ENCODE results near the gene MYOM3. TPM values are rescaled to one million over a fixed set of nuclear protein-coding genes. Genes with fewer than 3 reads are reported as not detected.
"Not testable (repeated sequence)": the region's sequence is repeated elsewhere in the genome, so short reads cannot be mapped to it uniquely, and the experiment has no call there.

The MYOM3 gene
- total RNA-seq, 2 donors from 2014 or later = 4.1 to 4.2 TPM

GRCh38 chr1:24058671-24059455 is 53.1 kb downstream of the MYOM3 start:
- ATAC-seq = no peak
- DNase-seq = no peak
- intact Hi-C loops (cut with DNase I, micrococcal nuclease) = no loop called here

DNA sequence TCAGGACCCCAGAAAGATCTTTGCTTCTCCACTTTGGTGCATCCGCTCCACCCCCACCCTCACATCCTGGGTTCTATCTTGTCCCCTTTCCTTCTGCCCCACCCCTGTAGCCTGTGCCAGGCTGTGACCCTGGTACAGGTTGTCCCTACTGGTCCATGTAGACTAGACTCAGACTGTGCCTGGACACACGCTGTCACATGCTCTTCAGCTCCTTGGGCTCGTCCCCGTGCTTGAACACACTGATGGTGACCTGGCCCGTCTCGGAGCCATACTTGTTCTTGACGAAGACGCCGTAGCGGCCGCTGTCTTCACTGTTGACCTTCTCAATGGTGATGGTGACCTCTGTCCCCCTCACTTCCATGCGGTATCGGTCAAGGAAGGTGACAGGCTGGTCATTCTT is 54.8 kb downstream of the MYOM3 start:
- ATAC-seq = no peak
- intact Hi-C loops (cut with DNase I, micrococcal nuclease) = no loop called here
- no peak for DNase-seq

- intact Hi-C loops (cut with DNase I, micrococcal nuclease) = no loop called here
- ATAC-seq (no peak), DNase-seq (no peak)
These were observed 56.3 kb downstream of the MYOM3 start for GRCh38 chr1:24055681-24056080.

DNA sequence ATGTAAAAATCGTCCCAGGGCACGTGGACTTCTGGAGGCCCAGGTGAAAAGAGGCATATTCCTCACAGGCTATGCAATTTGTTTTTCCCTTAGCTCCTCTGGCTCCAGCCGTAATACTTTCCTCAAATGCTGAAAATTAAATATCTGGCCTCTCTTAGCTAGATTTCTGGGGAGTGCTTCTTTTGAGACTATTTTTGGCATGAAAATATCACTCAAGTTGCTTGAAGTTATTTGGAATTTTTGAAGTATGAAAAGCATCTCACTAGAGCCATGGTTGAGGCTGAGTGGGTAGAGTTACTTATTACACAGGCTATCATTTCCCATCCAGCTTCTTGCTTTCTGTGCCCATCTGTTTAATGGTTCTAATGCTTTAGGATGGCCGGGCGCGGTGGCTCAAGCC is 59.7 kb downstream of the MYOM3 start:
- ATAC-seq = no peak
- intact Hi-C loops (cut with DNase I, micrococcal nuclease) = no loop called here

DNA sequence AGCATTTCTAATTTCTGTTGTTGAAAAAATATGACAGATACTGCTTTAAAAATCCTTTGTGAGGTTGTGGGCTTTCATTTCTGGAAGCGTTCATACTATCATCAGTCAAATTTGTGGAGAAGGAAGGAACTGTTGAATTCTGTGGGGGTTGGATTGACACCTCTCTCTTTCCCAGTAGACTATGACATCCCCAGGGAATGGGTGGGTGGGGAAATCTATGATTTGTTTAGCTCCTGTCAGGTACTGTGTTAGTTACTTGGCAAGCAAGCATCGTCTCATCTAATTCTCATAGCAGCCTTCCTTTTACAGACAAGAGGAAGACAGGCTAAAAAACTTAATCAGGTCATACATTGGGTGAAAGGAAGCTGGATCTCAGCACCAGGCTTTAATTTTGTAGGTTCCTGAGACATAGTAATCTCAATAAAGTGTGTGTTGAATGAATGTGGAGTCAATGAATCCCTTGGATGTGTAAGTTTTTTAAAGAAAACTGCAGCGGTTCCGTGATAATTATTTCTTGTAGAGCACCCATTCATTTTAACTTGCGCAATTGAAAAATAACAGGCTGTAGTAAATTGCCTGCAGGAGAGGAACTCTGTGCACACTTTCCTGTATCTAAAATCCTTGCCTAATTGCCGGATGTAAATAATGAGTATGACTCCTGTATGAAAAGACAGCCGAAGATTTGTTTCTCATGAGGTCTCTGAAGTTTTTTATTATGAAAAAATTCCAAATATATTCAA is 60.6 kb downstream of the MYOM3 start:
- DNase-seq = no peak
- no peak for ATAC-seq
- intact Hi-C loops (cut with DNase I, micrococcal nuclease) = no loop called here

More for the DNA sequence above, 59.7 kb downstream of the MYOM3 start:
- no peak for DNase-seq

DNA sequence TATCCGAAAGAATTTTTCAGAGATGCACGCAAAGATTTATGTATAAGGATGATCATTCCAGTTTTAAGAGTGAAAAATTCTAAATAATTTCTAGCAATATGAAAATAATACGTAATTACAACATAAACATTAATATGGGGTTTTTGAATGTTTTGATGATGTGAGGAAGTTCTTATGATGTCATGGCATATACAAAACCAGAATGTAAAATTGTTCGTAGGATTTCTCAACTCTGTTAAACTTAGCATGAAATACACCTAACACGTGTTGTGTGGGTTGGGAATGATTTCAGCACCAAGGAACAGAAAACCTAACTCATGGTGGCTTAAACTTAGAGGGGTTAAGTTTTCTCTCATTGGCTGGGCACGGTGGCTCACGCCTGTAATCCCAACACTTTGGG is 62.2 kb downstream of the MYOM3 start:
- DNase-seq = no peak
- ATAC-seq = no peak
- intact Hi-C loops (cut with DNase I, micrococcal nuclease) = no loop called here

- intact Hi-C loops (cut with DNase I, micrococcal nuclease); DNase-seq; ATAC-seq: not testable (repeated sequence)
These were observed 63.0 kb downstream of the MYOM3 start for GRCh38 chr1:24048894-24049293.

- ATAC-seq = no peak
- no peak for DNase-seq
These were observed 63.6 kb downstream of the MYOM3 start for GRCh38 chr1:24048205-24048869.

DNA sequence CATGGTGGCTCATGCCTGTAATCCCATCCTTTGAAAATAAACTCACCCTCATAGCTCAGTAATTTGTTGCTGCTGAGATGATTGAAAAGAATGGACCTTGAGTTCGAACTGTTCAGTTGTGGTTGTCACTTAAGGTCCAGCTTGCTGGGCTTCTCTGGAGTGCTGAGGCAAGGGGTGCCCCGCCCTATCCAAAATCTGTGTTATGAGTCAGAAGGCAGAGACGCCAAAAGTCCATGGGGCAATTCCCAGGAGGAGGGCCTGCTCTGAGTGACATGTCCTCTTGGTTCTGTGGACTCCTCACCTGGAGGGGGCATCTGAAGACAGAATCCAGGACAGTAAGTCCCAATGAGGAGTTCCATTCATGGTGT is 64.8 kb downstream of the MYOM3 start:
- DNase-seq (no peak), ATAC-seq (no peak)
- intact Hi-C loops (cut with DNase I, micrococcal nuclease) = no loop called here

More at GRCh38 chr1:24048205-24048869, 63.6 kb downstream of the MYOM3 start:
- intact Hi-C loops (cut with DNase I, micrococcal nuclease) = no loop called here

GRCh38 chr1:24045771-24046170 is 66.2 kb downstream of the MYOM3 start:
- ATAC-seq (peak; percentile 23), DNase-seq (no peak)
- intact Hi-C loops (cut with DNase I, micrococcal nuclease) = no loop called here

- DNase-seq; ATAC-seq; intact Hi-C loops (cut with DNase I, micrococcal nuclease): not testable (repeated sequence)
These were observed 67.3 kb downstream of the MYOM3 start for GRCh38 chr1:24044672-24045071.

GRCh38 chr1:24043345-24044032 is 68.4 kb downstream of the MYOM3 start:
- DNase-seq (no peak), ATAC-seq (no peak)
- intact Hi-C loops (cut with DNase I, micrococcal nuclease) = no loop called here

- intact Hi-C loops (cut with DNase I, micrococcal nuclease) = no loop called here
- ATAC-seq (no peak), DNase-seq (no peak)
These were observed 69.6 kb downstream of the MYOM3 start for GRCh38 chr1:24042315-24042714.

DNA sequence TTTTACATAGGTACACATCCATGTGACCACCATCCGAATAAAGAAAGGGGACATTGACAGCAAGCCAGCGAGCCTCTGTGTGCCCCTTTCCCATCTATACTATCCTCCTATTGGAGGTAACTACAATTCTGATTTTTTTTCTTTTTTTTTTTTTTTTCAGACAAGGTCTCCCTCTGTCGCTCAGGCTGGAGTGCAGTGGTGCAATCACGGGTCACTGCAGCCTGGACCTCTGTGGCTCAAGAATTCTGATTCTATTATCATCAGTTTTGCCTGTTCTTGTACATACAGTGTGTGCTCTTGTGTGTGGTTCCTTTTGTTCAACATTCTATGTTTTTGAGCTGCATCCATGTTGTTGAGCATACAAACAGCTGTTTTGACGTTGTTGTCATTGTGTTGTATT is 75.8 kb downstream of the MYOM3 start:
- no peak for DNase-seq
- intact Hi-C loops (cut with DNase I, micrococcal nuclease) = no loop called here
- no peak for ATAC-seq

DNA sequence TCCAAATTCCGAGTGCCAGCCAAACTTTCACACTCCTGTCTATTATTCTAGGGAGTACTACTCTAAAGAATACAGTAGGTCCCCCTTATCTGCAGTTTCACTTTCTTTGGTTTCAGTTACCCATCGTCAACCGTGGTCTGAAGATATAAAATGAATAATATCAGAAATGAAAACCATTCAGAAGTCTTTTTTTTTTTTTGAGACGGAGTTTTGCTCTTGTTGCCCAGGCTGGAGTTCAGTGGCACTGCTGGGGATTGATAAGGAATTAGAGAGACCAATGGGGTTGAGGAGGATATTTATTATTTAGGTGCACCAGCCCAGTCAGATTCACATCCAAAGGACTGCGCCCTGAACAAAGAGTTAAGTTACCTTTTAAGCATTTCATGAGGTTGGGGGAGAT is 79.0 kb downstream of the MYOM3 start:
- DNase-seq (no peak), ATAC-seq (no peak)
- intact Hi-C loops (cut with DNase I, micrococcal nuclease) = no loop called here

GRCh38 chr1:24030976-24031516 is 80.9 kb downstream of the MYOM3 start:
- ATAC-seq; DNase-seq; intact Hi-C loops (cut with DNase I, micrococcal nuclease): not testable (repeated sequence)

DNA sequence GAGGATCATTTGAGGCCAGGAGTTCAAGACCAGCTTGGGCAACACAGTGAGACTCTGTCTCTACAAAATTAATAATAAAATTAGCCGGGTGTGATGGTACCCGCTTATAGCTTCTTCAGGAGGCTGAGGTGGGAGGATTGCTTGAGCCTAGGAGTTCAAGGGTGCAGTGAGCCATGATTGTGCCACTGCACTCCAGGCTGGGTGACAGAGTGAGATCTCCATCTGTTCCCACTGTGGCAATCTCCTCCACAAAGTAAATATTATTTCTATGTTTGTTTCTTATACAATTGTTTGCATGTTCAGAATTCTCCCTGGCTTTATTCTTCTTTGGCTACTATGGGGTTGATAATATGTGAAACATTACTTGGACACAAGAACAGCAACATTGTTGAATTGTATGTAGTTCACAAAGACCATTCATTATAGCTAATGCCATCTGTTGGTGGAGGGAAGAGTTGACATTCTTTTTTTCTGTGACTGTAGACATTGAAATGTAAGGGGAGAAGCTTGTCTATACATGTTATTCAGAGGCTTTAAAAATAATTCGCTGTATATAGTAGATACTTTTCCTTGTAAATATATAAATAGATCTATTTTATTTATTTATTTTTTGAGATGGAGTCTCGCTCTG is 84.0 kb downstream of the MYOM3 start:
- ATAC-seq = peak; percentile 83
- intact Hi-C loops (cut with DNase I, micrococcal nuclease) = loop anchor here in 1 of 2 donors (10.0 kb wide), 1 partner anchor 73 kb away; the partner anchor contains the start of gene PNRC2
- no peak for DNase-seq

Measured in left colon (tissue), 2 donors.